ENCODE measurements around the gene DNMT3A.

The DNMT3A gene

DNA sequence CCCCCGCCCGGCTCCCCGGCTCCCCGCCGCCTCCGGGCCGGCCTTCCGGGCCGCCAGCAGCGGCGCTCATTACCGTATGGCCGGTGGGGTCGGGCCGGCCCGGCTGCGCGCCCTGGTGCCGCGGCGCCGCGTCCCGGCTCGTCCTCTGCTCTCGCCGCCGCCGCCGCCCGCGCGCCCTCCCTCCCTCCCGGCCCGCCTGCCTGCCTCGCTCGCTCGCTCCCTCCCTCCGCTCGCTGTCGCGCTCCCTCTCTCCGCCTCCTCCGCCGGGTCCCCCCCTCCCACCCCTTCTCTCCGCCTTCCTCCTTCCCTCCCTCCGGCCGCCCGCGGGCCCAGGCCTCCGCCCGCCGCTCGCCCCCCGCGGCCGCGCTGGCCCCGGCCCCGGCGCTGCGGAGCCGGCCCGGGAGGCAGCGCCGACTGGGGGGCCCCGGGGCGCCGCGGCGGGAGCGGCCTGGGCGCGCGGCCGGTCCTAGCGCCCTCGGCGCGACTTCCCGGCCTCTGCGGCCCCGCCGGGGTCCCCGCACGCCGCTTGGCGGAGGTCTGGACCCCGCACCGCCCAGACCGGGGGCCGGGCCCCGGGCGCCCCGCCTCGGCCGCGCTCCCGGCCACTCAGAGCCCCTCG lies at the start of gene DNMT3A:
TSS of gene DNMT3A (minus strand) at position 173 of the 619 bp plus-strand sequence. CDS start 27,941 bp downstream, outside the sequence.
- DNase-seq = peak; percentile 55

DNA sequence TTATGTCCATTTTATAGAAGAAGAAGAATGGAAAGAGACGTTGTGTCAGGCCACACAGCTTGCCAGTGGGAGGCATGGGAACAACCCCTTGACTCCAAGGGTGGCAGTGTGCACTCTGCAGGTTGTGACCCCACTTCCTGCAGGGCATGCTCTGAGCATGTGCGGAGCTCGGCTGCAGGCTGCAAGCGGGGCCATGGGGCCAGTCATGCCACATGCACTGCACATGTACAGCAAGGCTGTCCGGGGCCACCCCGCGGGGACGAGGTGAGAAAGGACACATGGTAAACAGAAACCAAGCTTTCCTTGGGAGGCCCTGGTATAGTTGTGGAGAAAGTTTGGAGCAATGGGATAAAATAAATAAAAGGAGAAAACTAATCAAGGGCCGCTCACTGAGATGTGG lies 47.4 kb upstream of the DNMT3A start:
- DNase-seq = no peak

- DNase-seq = no peak
Observed at GRCh38 chr2:25388491-25388890, 46.8 kb upstream of the DNMT3A start.

DNA sequence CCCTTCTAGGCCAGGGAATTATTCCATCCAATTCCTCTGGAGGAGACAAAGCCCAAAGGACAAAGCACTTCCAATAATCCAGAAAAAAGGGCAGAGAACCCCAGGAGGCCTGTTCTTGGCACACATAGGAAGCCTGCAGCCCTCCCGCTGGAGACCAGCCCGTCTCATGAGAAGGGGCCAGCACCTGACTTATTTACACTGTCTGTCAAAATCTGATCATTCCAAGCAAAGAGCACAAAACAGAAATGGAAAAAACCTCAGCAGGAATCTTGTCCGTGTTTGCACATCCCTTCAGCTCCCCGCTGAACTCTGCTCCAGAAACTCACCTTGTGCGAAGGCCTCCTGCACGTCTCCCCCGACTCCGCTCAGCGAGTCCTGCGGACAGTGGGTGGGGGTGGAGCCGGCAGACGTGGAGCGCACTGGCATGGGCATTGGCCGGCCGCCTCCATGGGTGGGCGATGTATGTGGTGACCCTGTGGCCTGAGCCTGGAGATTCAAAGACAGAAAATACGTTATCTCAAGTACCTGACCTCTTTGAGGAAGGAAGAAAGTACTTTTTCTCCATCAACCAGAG lies 46.2 kb upstream of the DNMT3A start:
- no peak for DNase-seq

DNA sequence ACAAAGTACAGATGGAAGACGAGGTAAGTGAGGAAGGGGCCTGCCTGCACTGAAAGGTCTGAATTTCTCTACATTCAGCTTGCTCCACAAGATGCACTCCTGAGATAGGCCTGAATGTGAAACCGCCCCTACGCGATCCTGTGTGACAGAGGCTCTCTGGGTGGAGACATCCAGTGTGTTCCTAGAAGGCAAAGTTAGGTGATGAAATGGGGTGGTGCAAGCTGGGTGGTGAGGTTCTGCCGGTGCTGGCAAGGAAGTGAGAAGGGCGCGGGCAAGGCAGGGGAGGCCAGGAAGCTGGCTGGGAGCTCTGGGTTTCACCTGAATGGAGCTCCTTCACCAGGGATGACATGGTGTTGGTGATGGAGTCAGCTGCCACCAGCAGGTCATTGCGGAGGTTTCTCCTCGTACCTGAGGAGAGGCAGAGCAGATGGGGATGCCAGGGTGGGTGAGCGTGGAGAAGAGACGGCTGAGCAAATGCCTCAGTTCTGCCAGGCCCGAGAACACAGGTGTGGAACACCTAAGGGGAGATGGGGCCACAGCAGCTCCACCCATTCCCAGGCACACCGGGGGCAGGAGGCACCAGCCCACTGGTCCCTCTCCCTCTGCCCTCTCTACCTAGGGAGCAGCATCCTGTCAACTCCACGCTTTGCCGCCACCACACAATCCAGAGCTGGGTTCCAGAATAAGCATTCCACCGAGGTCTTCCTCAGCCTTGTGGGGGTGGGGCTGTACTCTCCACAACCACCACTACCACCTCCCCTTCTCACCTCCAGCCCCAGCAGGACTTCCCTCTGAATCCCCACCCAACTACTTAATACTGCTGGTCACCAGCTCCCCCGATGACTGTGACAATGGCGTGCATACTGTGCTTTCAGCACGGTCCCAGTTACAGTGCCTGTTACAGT lies 45.5 kb upstream of the DNMT3A start:
- DNase-seq = no peak

DNA sequence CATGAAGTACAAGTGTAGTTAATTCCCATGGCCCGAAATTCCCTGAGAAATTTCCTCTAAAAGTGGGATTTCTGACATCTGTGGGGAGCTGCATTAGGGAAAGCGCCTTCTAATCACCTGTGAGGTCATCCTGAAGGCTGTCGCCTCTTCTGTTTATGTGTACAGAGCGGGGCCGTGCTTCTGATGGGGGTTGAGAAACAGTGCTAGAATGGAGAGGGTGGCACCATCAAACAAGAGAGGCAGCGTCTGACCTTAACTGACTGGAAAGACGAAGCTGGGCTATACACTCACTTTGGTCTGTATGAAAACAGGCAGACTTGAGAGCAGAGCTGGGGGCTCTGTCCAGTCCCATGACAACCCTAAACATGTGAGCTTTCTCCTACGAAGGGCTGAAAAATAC lies 44.2 kb upstream of the DNMT3A start:
- DNase-seq = no peak

GRCh38 chr2:25383806-25384205 lies 42.1 kb upstream of the DNMT3A start:
- no peak for DNase-seq

- DNase-seq = no peak
Observed at GRCh38 chr2:25381502-25381901, 39.8 kb upstream of the DNMT3A start.

- no peak for DNase-seq
Observed at GRCh38 chr2:25380586-25381375, 39.1 kb upstream of the DNMT3A start.

GRCh38 chr2:25380023-25380422 lies 38.3 kb upstream of the DNMT3A start:
- no peak for DNase-seq

DNA sequence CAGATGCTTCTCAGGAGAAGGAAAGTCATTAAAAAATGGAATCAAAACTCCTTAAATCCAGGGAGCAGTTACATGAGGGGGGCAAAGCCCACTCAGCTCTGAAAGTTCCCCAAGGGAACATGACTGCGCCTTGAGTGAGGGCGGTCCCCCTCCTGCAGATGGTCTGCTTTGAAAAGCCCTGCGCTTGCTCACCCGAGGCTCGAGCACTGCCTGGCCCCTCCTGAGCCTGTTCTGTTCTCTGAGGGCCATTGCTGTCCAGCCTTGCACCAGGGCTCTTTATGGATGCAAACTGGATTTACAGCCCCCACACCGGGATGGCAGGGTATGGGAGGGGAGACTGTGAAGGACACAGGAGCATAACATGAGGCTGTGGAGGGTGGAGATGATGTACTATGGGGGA lies 37.8 kb upstream of the DNMT3A start:
- DNase-seq = no peak

- no peak for DNase-seq
Observed at GRCh38 chr2:25378731-25379490, 37.2 kb upstream of the DNMT3A start.

GRCh38 chr2:25377822-25378421 lies 36.2 kb upstream of the DNMT3A start:
- DNase-seq = no peak

- peak; percentile 86 for DNase-seq
Observed at GRCh38 chr2:25376750-25377621, 35.3 kb upstream of the DNMT3A start.

GRCh38 chr2:25375989-25376545 lies 34.3 kb upstream of the DNMT3A start:
- DNase-seq = no peak

- no peak for DNase-seq
Observed at GRCh38 chr2:25375371-25375988, 33.8 kb upstream of the DNMT3A start.

DNA sequence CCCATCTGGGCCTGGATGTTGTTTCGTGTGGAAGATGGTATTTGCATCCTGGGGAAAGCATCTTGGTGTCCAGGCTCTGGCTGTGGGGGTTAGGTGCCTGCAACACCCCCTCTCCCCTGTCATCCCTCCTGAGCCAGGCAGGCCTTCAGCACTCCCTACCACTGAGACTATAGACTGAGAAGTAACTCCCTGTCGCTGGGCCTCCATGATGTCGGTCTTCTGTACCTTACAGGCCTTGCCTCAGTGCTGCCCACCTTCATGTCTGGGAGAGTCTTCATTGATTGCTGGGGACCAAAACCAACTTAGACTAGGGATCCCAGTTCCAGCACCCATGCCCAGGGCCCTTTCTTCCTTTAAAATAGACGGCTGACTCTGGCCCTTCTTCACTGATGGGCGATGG lies 33.1 kb upstream of the DNMT3A start:
- no peak for DNase-seq

GRCh38 chr2:25374411-25374810 lies 32.7 kb upstream of the DNMT3A start:
- no peak for DNase-seq

DNA sequence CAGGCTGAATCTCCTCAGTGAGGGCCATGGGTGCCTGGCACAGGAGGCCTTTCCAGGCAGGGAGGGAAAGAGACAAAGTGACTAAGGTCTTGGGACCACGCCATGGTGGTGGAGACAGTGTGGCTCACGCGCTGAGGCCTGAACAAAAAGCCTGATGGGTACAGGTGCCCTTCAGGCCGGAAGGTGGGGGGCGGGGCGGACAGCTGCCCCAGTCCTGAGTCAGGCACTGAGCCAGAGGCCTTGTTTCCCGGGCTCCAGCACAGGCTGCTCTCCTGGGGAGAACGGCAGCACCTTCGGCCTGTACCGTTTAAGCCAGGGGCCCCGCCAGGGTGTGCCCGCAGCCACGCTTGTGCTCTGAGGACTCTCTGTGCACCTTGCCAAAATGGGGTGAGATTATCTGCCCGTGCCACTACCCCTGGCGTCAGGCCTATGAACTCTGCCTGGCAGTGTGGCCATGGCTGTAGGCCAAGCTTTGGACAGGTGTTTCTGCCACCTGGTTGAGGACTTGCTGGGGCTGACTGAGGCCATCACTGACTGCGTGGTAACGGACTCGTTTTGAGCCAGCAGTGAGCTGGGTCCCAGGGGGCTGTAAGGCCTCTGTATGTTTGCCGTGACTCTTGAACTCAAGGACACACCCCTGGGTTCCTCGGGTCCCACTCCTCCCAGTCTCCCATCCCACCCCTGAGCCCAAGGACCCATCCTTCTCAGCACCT lies 31.7 kb upstream of the DNMT3A start:
- no peak for DNase-seq
